HT-29 (cell line): ENCODE measurements around the gene HOXA9. TPM values are rescaled to one million over a fixed set of nuclear protein-coding genes. Genes with fewer than 3 reads are reported as not detected.

Source experiments
- DNase-seq: peaks from one replicate; pipeline ENCODE4 v3.0.0-alpha.2; 2015; ENCODE audit warnings: low spot score
- total RNA-seq: library from RNA; depleted of rRNA; stranded (reverse); fragments of >200 nt; shearing (Covaris generic); gene quantifications from 2 replicates; pipeline ENCODE4 v1.2.3, GENCODE V29; 2014; rRNA removed

HOXA9 gene
- total RNA-seq: 96.1 and 99.2 TPM in 2 replicates

GRCh38 chr7:27165089-27165995, at the start of gene HOXA9:
HOXA9 (minus strand) TSS chr7:27165537; CDS start chr7:27165457, 80 bp downstream.
- DNase-seq: peak; percentile 97

GRCh38 chr7:27214239-27214950, 49.1 kb upstream of the HOXA9 start:
- no peak for DNase-seq

- no peak for DNase-seq
Observed at GRCh38 chr7:27213433-27214238, 48.3 kb upstream of the HOXA9 start.

- no peak for DNase-seq
Observed at GRCh38 chr7:27212497-27213432, 47.4 kb upstream of the HOXA9 start.

GRCh38 chr7:27211764-27212204, 46.4 kb upstream of the HOXA9 start:
- no peak for DNase-seq

GRCh38 chr7:27211084-27211446, 45.7 kb upstream of the HOXA9 start:
- no peak for DNase-seq

- DNase-seq: peak; percentile 82
Observed at GRCh38 chr7:27210441-27211083, 45.2 kb upstream of the HOXA9 start.

GRCh38 chr7:27209933-27210440, 44.6 kb upstream of the HOXA9 start:
- no peak for DNase-seq

GRCh38 chr7:27208998-27209397, 43.7 kb upstream of the HOXA9 start:
- no peak for DNase-seq

- DNase-seq: peak; percentile 77
Observed at GRCh38 chr7:27207348-27207985, 42.1 kb upstream of the HOXA9 start.

GRCh38 chr7:27205325-27206280, 40.3 kb upstream of the HOXA9 start:
- DNase-seq: peak; percentile 81

- DNase-seq: peak; percentile 71
Observed at GRCh38 chr7:27204851-27205322, 39.5 kb upstream of the HOXA9 start.

GRCh38 chr7:27203964-27204594, 38.7 kb upstream of the HOXA9 start:
- DNase-seq: peak; percentile 70

- DNase-seq: peak; percentile 71
Observed at GRCh38 chr7:27203365-27203953, 38.1 kb upstream of the HOXA9 start.

GRCh38 chr7:27202862-27203134, 37.5 kb upstream of the HOXA9 start:
- DNase-seq: no peak

GRCh38 chr7:27202018-27202861, 36.9 kb upstream of the HOXA9 start:
- peak; percentile 63 for DNase-seq
